ENCODE measurements around the gene INF2.

Gene INF2

GRCh38 chr14:104673481-104673880 is 15.9 kb upstream of the INF2 start:
- TF ChIP-seq CTCF (IDR thresholded peaks at IDR 0.05) (no peak), ZFX (IDR thresholded peaks at IDR 0.05; ENCODE audit: borderline replicate concordance) (no peak)
- H3K27ac ChIP-seq = no peak overlapping the region

- no peak overlapping the region for H3K27ac ChIP-seq
- no peak for TF ChIP-seq CTCF (IDR thresholded peaks at IDR 0.05)
Observed at GRCh38 chr14:104675447-104675846, 14.0 kb upstream of the INF2 start.

- no peak overlapping the region for H3K27ac ChIP-seq
- no peak for TF ChIP-seq ZFX (IDR thresholded peaks at IDR 0.05; ENCODE audit: borderline replicate concordance)
- TF ChIP-seq CTCF (IDR thresholded peaks at IDR 0.05) = no peak
Observed at GRCh38 chr14:104676130-104676693, 13.2 kb upstream of the INF2 start.

GRCh38 chr14:104676694-104677511 is 12.5 kb upstream of the INF2 start:
- TF ChIP-seq CTCF (IDR thresholded peaks at IDR 0.05) (no peak), ZFX (IDR thresholded peaks at IDR 0.05; ENCODE audit: borderline replicate concordance) (no peak)
- no peak overlapping the region for H3K27ac ChIP-seq

GRCh38 chr14:104677512-104678332 is 11.7 kb upstream of the INF2 start:
- TF ChIP-seq CTCF (IDR thresholded peaks at IDR 0.05) (no peak), ZFX (IDR thresholded peaks at IDR 0.05; ENCODE audit: borderline replicate concordance) (no peak)

GRCh38 chr14:104678346-104678745 is 11.1 kb upstream of the INF2 start:
- no peak for TF ChIP-seq ZFX (IDR thresholded peaks at IDR 0.05; ENCODE audit: borderline replicate concordance)
- no peak for TF ChIP-seq CTCF (IDR thresholded peaks at IDR 0.05)
- H3K27ac ChIP-seq = no peak overlapping the region

More at GRCh38 chr14:104677512-104678332, 11.7 kb upstream of the INF2 start:
- peak overlapping the region; percentile 33; the same call in 1 of the 2 replicates for H3K27ac ChIP-seq
